Measurements from ENCODE around the gene SAP130.

Gene SAP130

GRCh38 chr2:128043041-128043440, 15.2 kb upstream of the SAP130 start:
- H3K4me3 ChIP-seq (ENCODE audit: low read depth in 1 of 2, low read length in 1 of 2), result no peak overlapping the region
- H3K9me3 ChIP-seq, result peaks cover 9% of the 10 kb centered on the region
- no peaks in the 10 kb centered on the region for H3K36me3 ChIP-seq
- no peaks in the 10 kb centered on the region for H3K4me1 ChIP-seq (ENCODE audit: control insufficient read depth in 1 of 2, insufficient read depth in 1 of 2, low read depth in 1 of 2, low read length in 1 of 2)
- TF ChIP-seq CTCF (IDR thresholded peaks at IDR 0.05), result no peak
- H3K27ac ChIP-seq, result no peak overlapping the region
- H3K27me3 ChIP-seq, result no peaks in the 10 kb centered on the region

GRCh38 chr2:128041561-128041960, 13.7 kb upstream of the SAP130 start:
- Histone ChIP-seq H3K36me3 (no peaks in the 10 kb centered on the region), H3K4me1 (ENCODE audit: control insufficient read depth in 1 of 2, insufficient read depth in 1 of 2, low read depth in 1 of 2, low read length in 1 of 2) (no peaks in the 10 kb centered on the region), H3K27ac (no peak overlapping the region), H3K9me3 (peaks cover 16% of the 10 kb centered on the region), H3K4me3 (ENCODE audit: low read depth in 1 of 2, low read length in 1 of 2) (no peak overlapping the region), H3K27me3 (no peaks in the 10 kb centered on the region)
- TF ChIP-seq CTCF (IDR thresholded peaks at IDR 0.05), result no peak

- H3K27me3 ChIP-seq, result no peaks in the 10 kb centered on the region
- no peaks in the 10 kb centered on the region for H3K36me3 ChIP-seq
- no peaks in the 10 kb centered on the region for H3K4me1 ChIP-seq (ENCODE audit: control insufficient read depth in 1 of 2, insufficient read depth in 1 of 2, low read depth in 1 of 2, low read length in 1 of 2)
- no peak overlapping the region for H3K27ac ChIP-seq
- H3K4me3 ChIP-seq (ENCODE audit: low read depth in 1 of 2, low read length in 1 of 2), result no peak overlapping the region
- TF ChIP-seq CTCF (IDR thresholded peaks at IDR 0.05), result no peak
- peaks cover 21% of the 10 kb centered on the region for H3K9me3 ChIP-seq
Measured at GRCh38 chr2:128040166-128040771, 12.4 kb upstream of the SAP130 start.

GRCh38 chr2:128039535-128039934, 11.7 kb upstream of the SAP130 start:
- no peak overlapping the region for H3K27ac ChIP-seq
- no peak overlapping the region for H3K4me3 ChIP-seq (ENCODE audit: low read depth in 1 of 2, low read length in 1 of 2)
- H3K27me3 ChIP-seq, result no peaks in the 10 kb centered on the region
- no peak for TF ChIP-seq CTCF (IDR thresholded peaks at IDR 0.05)
- H3K4me1 ChIP-seq (ENCODE audit: control insufficient read depth in 1 of 2, insufficient read depth in 1 of 2, low read depth in 1 of 2, low read length in 1 of 2), result no peaks in the 10 kb centered on the region
- no peaks in the 10 kb centered on the region for H3K36me3 ChIP-seq
- peaks cover 21% of the 10 kb centered on the region for H3K9me3 ChIP-seq

- Histone ChIP-seq H3K9me3 (peaks cover 18% of the 10 kb centered on the region), H3K27me3 (no peaks in the 10 kb centered on the region), H3K36me3 (no peaks in the 10 kb centered on the region), H3K27ac (no peak overlapping the region), H3K4me3 (ENCODE audit: low read depth in 1 of 2, low read length in 1 of 2) (no peak overlapping the region), H3K4me1 (ENCODE audit: control insufficient read depth in 1 of 2, insufficient read depth in 1 of 2, low read depth in 1 of 2, low read length in 1 of 2) (no peaks in the 10 kb centered on the region)
- no peak for TF ChIP-seq CTCF (IDR thresholded peaks at IDR 0.05)
Measured at GRCh38 chr2:128038411-128038810, 10.6 kb upstream of the SAP130 start.

GRCh38 chr2:128037649-128038048, 9.8 kb upstream of the SAP130 start:
- H3K4me3 ChIP-seq (ENCODE audit: low read depth in 1 of 2, low read length in 1 of 2), result no peak overlapping the region
- peaks cover 11% of the 10 kb centered on the region for H3K9me3 ChIP-seq
- H3K27ac ChIP-seq, result no peak overlapping the region
- H3K4me1 ChIP-seq (ENCODE audit: control insufficient read depth in 1 of 2, insufficient read depth in 1 of 2, low read depth in 1 of 2, low read length in 1 of 2), result no peaks in the 10 kb centered on the region
- TF ChIP-seq CTCF (IDR thresholded peaks at IDR 0.05), result no peak
- H3K27me3 ChIP-seq, result no peaks in the 10 kb centered on the region
- H3K36me3 ChIP-seq, result no peaks in the 10 kb centered on the region

All from neutrophil (primary cell).